ENCODE data around the gene FNDC3B. TPM values are rescaled to one million over a fixed set of nuclear protein-coding genes. Genes with fewer than 3 reads are reported as not detected.
A peak's percentile ranks its signal among the peaks of the same experiment; 100 is the strongest.

The FNDC3B gene
- total RNA-seq, 2 donors from 2014 or later, result 57.6 to 69.3 TPM

DNA sequence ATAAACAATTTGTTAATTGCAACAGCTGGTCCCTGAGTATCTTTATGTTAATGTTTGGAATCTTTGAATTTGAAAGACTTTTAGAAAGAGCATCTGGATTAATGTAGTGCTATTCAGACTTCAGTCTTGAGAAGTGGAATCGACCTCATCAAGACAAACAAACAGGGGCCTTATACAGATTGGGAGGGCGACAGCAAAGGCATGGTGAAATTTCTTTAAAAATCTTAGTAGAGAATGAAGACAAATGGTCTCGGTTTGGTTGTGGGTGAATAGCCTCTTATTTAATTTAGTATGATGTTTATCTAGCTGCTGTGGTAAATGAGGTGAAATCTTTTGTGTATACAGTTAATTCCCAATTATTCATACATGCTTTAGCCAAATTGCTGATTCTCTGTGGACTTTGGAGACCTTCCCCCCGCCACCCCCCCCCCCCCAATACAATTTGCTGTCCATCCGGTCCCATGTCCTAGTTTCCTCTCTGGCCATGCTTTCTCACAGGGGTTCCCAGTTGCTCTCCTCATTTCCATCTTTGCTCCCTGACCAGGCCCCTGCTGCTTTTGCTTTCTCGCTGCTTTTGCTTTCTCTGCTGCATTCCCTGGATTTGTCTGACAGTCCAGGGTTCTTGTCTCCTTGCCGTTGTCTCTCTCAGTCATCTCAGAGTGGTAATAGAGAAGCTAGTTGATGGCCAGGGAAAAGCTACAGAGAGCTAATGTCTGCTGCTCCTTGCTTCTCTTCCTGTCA, 135.3 kb downstream of the FNDC3B start:
- H3K4me1 ChIP-seq, result peaks cover 0 to 63% of the 10 kb centered on the region in 2 donors
- peak overlapping the region in 1 of 2 donors; percentile 10 for H3K27ac ChIP-seq

DNA sequence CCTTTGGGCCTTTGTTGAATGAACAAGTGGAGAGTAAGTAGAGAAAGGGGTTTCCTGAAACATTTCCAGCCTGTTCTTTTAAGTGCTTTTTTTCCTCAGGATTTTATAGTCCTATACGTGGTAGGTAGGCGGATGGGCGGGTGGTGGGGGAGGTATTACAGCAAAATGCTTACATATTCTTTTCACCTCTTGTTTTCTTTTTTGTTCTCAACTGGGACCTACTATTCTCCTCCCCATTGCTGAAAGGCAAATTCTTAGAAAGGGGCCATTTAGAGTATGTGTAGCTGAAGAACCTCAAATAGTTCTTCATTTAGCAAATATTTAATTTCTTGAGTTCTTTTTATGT, 135.8 kb downstream of the FNDC3B start:
- H3K27ac ChIP-seq, result peak overlapping the region in 1 of 2 donors; percentile 10

More for the DNA sequence above, 135.3 kb downstream of the FNDC3B start:
- Histone ChIP-seq H3K9me3 (no peaks in the 10 kb centered on the region), H3K27me3 (no peaks in the 10 kb centered on the region), H3K4me3 (no peak overlapping the region), H3K36me3 (no peaks in the 10 kb centered on the region)
- TF ChIP-seq, protein P1, sequence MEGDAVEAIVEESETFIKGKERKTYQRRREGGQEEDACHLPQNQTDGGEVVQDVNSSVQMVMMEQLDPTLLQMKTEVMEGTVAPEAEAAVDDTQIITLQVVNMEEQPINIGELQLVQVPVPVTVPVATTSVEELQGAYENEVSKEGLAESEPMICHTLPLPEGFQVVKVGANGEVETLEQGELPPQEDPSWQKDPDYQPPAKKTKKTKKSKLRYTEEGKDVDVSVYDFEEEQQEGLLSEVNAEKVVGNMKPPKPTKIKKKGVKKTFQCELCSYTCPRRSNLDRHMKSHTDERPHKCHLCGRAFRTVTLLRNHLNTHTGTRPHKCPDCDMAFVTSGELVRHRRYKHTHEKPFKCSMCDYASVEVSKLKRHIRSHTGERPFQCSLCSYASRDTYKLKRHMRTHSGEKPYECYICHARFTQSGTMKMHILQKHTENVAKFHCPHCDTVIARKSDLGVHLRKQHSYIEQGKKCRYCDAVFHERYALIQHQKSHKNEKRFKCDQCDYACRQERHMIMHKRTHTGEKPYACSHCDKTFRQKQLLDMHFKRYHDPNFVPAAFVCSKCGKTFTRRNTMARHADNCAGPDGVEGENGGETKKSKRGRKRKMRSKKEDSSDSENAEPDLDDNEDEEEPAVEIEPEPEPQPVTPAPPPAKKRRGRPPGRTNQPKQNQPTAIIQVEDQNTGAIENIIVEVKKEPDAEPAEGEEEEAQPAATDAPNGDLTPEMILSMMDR (IDR thresholded peaks at IDR 0.05), result no peak
- no peak for DNase-seq (ENCODE audit: low spot score)

DNA sequence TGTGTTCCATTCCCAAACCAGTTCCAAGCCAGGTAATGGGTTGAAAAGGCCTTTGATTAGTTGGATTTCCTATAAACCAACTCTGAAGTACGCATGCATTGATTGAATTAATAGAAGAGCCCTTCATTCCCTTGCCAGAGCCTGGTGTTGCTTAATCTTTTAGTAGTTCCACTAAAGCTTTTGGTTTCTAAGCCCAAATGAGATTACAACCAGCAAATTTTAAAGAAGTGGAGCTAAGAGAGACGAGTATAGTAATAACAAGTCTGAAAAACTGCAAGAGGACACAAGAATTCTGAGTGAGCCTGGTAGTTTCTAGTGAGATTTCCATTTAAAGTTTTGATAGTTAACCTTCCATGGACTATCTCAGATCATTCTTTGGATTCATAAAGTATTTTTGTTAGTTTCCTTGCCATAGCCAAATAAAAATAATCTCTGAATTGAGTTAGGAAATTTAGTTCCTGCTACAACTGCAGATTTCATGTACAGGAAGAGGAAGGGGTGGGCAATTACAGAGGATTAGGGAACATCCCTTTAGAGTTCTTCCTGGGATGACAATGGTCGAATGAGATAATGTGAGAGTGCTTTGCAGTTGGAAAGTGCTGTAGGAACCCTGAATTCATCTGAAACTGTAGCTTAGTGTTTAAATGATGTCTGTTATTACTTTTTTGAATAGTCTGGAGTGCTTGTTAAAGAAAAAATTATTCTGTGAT, 136.8 kb downstream of the FNDC3B start:
- DNase-seq (ENCODE audit: low spot score), result no peak
- H3K4me3 ChIP-seq, result no peak overlapping the region
- no peaks in the 10 kb centered on the region for H3K9me3 ChIP-seq
- H3K27ac ChIP-seq, result peak overlapping the region in 1 of 2 donors; percentile 24
- TF ChIP-seq, protein P1 (IDR thresholded peaks at IDR 0.05), result no peak
- H3K4me1 ChIP-seq, result peaks cover 0 to 60% of the 10 kb centered on the region in 2 donors
- no peaks in the 10 kb centered on the region for H3K36me3 ChIP-seq
- H3K27me3 ChIP-seq, result no peaks in the 10 kb centered on the region

More for the DNA sequence above, 135.8 kb downstream of the FNDC3B start:
- H3K9me3 ChIP-seq, result no peaks in the 10 kb centered on the region
- no peak for DNase-seq (ENCODE audit: low spot score)
- no peaks in the 10 kb centered on the region for H3K27me3 ChIP-seq
- no peak overlapping the region for H3K4me3 ChIP-seq
- H3K36me3 ChIP-seq, result no peaks in the 10 kb centered on the region
- peaks cover 0 to 65% of the 10 kb centered on the region in 2 donors for H3K4me1 ChIP-seq
- TF ChIP-seq, protein P1 (IDR thresholded peaks at IDR 0.05), result no peak

DNA sequence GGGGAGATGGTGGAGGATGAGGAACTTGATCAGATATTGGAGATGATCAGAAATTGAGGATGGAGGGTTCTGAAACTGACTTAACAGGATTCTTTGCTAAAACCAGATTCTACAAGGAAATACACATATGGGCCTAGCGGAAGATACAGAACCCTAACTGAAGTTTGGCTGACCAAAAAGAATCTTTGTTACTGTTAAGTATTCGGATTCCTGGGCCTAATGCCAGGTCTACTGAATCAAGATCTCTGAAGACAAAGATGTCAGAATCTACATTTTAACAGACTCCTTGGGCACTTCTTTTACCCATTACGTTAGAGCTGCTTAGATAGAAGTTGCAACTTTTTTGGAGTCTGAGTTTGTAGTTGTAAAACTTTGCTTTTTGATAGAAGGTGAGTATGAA, 137.7 kb downstream of the FNDC3B start:
- Histone ChIP-seq H3K9me3 (no peaks in the 10 kb centered on the region), H3K27me3 (no peaks in the 10 kb centered on the region), H3K4me1 (peaks cover 0 to 60% of the 10 kb centered on the region in 2 donors), H3K4me3 (no peak overlapping the region), H3K27ac (no peak overlapping the region), H3K36me3 (no peaks in the 10 kb centered on the region)
- DNase-seq (ENCODE audit: low spot score), result no peak
- TF ChIP-seq, protein P1 (IDR thresholded peaks at IDR 0.05), result no peak

DNA sequence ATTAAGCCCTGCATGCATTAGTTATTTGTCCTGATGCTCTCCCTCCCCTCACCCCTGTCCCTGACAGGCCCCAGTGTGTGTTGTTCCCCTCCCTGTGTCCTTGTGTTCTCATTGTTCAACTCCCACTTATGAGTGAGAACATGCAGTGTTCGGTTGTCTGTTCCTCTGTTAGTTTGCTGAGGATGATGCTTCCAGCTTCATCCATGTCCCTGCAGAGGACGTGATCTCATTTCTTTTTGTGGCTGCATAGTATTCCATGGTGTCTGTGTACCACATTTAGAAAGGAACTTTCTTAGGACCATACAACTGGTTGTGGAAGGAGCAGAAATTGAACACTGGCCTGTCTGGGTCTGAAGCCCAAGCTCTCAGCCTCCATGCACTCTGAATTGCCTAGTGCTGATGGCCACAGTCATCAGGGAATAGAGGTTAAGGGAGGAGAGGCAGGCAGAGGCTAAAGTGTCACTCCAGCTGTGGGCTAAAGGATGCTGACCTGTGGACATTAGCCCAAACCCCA, 138.5 kb downstream of the FNDC3B start:
- Histone ChIP-seq H3K27me3 (no peaks in the 10 kb centered on the region), H3K36me3 (no peaks in the 10 kb centered on the region), H3K4me1 (peaks cover 0 to 67% of the 10 kb centered on the region in 2 donors), H3K9me3 (no peaks in the 10 kb centered on the region), H3K27ac (no peak overlapping the region), H3K4me3 (no peak overlapping the region)
- no peak for DNase-seq (ENCODE audit: low spot score)
- TF ChIP-seq, protein P1 (IDR thresholded peaks at IDR 0.05), result no peak

Measured in right atrium auricular region (tissue), 2 donors.